ENCODE measurements around the gene PRG2.
"Not testable (repeated sequence)": the region's sequence is repeated elsewhere in the genome, so short reads cannot be mapped to it uniquely, and the experiment has no call there.

PRG2 gene

DNA sequence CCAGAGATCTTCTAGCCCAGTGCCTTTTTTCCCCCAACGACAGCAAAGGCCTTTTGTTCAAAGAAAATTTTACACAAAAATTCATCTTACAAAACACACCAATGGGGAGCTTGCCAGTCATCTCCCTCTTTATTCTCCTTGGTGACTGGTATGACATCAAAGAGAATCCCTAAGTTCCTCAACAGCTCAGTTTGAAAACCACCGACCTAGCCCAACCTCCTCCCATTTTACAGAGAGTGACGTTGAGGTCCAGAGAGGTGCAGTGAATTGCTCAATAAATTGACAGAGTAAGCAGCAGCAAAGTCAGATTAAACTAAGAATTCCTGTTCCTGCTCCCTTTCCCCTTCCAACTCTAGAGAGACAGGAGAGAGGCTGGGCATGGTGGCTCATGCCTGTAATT lies 28.7 kb upstream of the PRG2 start:
- no peak for DNase-seq (ENCODE audit: low spot score)

DNA sequence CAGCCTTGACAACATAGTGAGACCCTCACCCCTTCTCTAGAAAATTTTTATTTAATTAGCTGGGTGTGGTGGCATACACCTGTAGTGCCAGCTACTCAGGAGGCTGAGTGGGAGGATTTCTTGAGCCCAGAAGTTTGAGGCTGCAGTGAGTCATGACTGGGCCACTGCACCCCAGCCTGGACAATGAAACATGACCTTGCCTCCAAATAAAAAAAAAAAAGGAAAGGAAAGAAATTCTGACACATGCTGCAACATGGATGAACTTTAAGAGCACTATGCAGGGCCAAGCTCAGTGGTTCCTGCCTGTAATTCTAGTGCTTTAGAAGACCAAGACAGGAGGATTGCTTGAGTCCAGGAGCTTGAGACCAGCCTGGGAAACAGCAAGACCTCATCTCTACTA lies 27.7 kb upstream of the PRG2 start:
- no peak for DNase-seq (ENCODE audit: low spot score)

DNA sequence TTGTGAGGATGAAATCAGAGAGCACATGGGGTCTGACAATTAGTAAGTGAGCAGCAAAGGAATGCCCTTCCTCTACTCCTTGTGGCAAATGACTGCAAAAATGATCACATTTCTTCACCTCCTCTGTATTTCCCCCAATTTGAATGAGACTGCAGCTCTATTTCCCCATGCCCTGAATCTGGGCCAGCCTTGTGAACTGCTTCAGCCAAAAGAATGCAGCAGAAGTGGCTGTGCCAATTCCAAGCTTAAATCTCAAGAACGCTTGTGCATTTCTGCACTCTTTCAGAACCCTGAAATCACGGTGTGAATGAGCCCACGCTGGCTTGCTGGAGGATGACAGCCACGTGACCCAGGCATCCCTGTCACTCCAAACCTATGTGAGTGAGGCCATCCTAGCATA lies 26.6 kb upstream of the PRG2 start:
- no peak for DNase-seq (ENCODE audit: low spot score)

DNA sequence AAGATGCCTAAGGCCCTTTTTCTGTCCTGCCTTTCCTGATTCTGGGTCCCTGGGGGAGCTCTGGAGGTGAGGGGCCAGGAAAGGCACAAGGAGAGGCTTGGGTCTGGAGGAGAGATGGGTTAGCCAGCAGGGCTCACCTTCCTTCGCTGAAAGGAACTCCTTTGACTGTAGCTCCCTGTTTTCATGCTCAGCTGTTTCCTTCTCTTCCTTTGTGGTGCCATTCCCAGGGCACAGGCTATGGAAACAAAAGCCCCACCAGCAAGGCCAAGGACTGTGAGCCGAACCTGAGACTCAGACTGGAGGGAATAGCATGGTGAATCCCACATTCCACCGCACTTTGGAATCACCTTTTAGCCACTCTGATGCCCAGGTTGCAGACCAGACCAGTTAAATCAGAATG lies 26.0 kb upstream of the PRG2 start:
- no peak for DNase-seq (ENCODE audit: low spot score)

DNA sequence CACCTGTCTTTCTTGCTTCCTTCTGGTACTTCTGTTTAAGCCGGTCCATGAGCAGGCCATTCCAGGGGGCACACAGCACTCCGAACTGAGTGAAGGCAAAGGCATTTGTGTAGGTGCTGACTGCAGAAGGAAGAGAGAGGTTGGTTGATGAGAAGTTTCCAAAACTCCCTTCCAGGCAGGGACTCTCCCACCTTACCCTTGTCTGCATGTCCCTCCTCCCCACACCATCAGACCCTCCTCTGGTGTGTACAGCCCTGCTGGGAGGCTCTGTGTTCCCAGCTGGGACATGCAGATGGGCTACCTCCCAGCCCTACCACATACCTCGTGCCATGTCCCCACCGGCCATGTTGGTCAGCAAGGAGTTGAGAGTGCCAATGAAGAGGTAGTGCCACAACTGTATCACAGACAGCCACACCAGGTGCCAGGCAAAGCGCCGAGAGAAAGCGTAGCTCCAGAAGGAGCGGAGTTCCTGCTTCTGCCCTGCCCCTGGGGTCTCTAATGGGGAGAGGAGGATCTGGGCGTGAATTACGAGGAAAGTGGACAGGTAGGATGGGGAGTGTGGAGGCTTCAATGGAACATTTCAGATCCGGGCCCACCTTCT lies 24.3 kb upstream of the PRG2 start:
- DNase-seq (ENCODE audit: low spot score): no peak

DNA sequence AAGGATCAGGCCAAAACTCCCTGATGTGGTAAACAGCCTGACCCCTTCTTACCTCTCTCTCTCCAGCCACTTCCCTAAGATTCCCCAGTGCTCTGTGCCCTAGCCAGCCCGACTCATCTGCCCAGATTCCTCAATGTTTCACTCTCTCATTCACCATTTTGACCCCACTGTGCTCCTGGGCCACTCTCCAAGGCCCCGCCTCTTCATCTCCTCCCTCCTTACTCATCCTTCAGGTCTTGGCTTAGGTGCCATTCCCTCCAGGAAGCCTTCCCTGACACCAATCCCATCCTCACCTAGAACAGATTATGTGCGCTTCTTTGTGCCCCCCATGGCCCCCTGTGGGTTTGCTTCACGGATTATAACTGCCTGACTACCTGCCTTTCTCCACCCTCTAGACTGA lies 23.2 kb upstream of the PRG2 start:
- peak; percentile 75 for DNase-seq (ENCODE audit: low spot score)

DNA sequence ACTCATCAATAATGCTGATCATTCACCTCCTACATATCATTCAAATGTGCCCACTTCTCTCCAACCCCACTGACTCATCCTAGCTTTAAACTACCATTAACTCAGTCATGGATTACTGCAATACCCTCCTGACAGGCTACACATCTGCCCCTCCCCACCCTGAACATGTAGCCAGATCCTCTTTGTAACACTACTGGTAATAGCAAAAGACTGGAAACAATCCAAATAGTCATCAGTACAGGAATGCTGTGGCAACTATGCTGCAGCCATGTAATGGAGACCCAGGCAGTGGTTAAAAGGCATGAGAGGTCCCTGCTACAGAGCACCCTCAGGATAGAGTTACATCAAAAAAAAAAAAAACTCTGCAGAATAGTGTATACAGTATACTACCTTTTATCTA lies 19.8 kb upstream of the PRG2 start:
- DNase-seq (ENCODE audit: low spot score): peak; percentile 82

DNA sequence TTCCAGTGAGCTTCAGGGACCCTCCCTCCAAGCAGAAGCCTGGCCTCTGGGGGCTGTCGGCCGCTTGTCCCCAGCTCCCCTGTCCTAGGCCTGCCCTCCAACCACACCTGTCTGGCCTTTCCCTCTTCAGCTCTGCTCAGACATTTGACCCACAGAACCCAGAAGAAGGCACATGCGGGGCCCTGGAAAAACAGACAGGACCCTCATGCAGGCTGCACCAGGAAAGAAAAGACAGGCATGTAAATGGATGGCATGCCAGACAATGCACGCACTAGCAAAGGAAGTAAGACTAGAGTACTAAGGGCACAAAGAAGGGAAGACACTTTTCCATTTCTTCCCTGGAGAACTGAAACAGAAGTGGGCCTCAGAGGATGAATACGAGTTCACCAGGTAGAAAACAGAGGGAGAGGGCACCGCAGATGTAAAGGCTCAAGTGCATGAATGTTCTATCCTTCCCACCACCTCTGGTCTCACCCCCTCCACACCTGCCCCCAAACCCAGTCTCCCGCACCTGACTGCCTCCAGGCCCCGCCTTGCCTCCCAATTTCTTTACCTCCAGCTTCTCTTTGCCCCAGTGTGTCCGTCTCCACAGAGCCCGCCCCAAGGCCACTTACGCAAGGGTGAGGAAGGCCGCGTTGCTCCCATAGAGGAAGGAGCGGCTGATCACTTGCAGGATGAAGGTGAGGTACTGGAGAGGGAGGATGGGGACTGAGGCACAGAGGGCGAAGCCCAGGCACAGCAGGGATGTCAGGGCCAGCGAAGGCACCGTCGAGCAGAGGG lies 19.1 kb upstream of the PRG2 start:
- no peak for DNase-seq (ENCODE audit: low spot score)

DNA sequence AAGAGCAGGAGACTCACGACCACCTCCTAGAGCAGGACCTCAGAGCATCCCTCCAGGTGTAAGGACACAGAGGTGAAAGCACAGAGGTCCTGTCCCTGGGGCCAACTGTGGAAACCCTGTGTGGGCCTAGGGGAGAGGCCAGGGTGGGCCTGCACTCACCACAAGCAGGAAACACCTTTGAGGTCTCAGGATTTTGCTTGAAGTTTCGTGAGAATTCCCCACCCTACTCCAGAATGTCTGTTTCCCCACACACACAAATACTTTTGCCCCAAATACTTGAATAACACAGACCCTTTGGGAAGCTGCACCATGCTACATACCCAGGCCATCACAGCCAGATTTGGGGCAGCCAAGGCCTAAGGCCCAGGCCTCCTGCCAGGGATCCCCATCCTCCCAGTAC lies 18.3 kb upstream of the PRG2 start:
- DNase-seq (ENCODE audit: low spot score): no peak

DNA sequence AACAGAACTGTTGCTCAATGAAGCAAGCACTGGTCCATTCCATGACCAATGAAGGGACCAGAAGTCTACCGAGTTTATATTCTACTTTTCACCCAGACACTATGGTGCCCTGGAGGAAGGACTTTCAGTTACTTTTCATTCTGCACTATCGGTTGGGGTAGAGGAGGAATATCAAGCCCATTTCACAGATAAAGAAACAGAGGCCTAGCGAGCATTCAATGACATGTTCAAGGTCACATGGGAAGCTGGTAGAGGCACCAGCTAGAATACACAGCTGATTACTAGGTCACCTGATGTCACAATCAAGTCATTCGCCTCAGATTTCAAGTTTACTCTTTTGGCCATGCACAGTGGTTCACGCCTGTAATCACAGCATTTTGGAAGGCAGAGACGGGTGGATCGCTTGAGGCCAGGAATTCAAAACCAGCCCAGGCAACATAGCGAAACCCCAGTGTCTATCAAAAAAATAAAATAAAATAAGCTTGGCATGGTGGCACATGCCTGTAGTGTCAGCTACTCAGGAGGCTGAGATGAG lies 17.6 kb upstream of the PRG2 start:
- no peak for DNase-seq (ENCODE audit: low spot score)

DNA sequence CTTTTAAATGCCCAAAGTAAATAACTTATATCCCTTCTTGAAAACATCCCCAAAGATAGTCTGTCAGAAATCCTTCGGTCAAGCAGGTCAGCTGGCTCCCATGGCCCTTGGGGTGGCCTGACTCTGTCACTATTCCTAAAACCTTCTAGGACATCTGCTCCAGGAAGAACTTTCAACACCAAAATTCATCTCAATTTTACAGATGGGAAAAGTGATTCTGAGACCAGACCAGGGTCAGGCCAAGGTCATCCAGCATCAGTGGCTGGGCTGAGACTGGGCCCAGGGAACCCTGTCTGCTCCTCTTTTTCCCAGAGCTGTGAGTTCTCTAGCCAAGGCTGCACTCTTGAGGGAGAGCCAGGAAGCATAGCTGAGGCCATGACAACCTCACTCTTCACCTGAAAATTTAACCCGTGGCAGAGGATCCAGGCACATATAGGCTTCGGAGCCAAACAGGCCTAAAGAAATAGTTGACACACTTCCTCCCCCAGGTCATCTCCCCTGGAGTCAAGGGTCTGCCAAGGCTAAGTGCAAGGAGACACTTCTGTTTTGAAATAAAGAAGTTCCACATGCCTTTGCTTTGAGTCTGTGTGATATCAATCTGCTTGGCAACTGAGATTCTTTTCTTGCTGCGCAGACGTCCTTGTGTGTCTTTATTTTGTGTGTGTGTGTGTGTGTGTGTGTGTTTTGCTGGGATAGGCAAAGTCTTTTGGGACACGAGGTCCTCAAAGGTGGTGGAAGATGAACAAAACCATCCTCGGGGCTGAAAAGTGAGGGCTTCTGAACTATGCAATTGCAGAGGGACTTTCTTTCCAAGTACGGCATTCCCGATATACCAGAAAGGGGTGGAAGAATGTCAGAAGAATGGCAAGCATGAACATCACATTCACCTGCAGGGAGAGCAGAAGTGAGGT lies 16.8 kb upstream of the PRG2 start:
- no peak for DNase-seq (ENCODE audit: low spot score)

DNA sequence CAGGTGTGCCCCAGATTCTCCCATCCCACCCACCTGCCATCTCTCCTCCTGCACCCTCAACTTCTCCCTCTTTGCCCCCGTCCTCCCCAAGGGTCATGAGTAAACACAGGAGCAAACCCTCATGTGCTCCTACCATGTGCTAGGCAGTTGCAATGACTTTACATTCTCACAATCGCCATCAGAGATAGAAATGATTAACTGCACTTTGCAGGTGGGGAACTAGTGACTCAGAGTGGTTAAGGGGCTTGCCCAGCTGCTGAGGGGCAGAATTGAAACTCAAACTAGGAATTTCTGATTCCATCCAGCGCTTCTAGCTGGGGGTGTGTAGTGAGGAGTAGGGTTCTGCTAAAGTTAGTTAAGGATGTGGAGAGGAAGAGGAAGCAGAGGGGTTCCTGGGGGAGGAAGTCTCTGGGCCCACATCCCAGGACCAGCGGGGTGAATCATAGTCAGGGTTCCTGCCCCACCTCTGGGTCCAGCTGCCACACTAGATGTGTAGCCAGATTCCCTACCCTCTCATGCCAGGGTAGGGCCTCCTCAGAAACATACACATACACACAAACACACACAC lies 16.0 kb upstream of the PRG2 start:
- DNase-seq (ENCODE audit: low spot score): peak; percentile 92

DNA sequence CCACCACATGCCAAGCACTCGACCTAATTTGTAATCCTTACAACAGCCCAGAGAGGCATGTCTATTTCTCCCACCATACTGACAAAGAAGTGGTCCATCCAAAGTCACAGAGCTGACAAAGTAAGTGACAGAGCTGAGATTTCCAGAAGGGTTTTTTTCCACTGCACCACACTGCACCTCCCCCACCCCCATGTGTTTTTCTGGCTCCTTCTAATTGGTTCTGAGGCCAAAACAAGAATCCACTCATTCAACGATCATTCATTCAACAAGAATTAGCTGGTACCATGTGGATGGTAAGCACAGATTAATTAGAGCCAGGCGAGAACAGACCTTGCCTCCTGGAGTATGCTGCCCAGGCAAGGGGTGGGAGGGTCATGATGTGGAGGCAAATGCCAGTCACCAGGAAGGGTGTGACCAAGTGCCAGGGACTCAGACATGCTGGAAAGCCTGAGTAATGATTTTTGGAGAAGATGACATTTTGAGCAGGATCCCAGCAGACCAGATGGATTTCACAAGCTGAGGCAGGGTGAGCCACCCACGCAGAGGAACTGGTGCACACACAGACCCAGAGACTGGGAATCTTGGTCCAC lies 14.9 kb upstream of the PRG2 start:
- peak; percentile 25 for DNase-seq (ENCODE audit: low spot score)

DNA sequence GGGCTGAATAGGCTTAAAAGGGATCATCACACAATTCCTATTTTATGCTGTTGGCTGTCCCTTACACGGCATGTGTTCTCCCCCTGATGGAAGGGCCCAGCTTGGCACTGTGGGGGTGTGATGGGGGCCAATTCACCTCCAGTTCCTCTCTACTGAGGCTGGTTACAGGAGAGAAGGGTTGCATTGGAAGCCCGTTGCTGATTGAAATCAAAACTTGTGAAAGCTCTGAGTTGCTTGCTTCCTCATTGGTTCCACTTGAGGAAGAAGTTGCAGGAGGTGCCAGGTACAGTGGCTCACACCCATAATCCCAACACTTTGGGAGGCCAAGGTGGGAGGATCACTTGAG lies 13.3 kb upstream of the PRG2 start:
- no peak for DNase-seq (ENCODE audit: low spot score)

DNA sequence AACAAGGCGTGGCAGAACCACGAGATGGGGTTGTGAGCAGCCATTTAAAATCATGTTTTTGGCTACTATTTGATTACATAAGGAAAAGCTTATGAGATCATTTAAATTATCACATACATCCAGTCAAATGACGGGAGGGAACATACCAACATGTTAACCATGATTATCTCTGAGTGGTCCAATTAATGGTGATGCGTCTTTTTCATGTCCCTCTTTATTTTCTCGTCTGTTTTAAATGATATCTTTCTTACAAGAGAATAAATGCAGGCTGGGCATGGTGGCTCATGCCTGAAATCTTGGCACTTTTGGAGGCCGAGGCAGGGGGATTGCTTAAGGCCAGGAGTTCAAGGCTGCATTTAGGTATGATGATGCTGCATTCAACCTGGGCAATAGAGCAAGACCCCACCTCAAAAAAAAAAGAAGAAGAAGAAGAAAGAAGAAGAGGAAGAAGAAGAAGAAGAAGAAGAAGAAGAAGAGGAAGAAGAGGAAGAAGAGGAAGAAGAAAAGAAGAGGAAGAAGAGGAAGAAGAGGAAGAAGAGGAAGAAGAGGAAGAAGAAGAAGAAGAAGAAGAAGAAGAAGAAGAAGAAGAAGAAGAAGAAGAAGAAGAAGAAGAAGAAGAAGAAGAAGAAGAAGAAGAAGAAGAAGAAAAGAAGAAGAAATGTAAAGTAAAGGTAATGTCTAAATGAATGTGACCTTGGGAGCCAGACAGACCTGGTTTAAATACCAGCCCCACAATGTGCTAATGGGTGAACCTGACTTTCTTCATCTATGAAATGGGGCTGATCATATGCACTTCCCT lies 12.8 kb upstream of the PRG2 start:
- DNase-seq (ENCODE audit: low spot score): not testable (repeated sequence)

DNA sequence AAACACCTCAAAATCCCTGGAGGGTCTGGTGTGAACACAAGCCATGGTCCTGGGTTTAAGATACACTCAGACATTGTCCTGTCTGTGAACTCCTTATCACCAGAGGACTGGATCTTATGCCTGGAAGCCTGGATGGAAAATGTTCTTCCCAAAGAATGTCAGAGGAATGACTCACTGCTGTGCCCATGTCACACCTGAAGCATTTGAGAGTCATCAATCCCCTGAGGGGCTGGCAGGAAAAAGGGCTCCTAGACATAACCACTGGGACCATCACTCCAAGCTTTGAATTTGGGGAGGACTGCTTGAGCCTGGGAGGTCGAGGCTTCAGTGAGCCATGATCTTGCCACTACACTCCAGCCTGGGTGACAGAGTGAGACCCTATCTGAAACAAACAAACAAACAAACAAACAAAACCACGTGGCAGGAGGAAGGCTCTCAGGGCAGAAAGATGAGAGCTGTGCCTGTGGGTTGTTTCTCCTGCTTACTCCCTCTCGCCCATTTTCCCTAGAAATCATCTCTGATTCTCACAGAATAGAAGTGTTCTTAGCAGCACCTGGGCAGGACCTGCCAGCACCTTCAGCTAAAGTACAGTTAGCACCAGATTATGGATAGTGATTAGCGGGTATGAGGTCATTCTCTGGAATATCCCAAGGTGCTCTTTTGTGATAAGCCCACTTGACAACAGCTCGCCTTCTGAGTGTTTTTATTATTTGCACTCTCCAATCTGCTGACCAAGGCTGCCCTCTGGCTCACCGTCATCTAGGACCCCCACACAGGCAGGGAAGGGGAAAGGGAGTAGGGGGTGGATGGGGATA lies 11.9 kb upstream of the PRG2 start:
- DNase-seq (ENCODE audit: low spot score): peak; percentile 77

DNA sequence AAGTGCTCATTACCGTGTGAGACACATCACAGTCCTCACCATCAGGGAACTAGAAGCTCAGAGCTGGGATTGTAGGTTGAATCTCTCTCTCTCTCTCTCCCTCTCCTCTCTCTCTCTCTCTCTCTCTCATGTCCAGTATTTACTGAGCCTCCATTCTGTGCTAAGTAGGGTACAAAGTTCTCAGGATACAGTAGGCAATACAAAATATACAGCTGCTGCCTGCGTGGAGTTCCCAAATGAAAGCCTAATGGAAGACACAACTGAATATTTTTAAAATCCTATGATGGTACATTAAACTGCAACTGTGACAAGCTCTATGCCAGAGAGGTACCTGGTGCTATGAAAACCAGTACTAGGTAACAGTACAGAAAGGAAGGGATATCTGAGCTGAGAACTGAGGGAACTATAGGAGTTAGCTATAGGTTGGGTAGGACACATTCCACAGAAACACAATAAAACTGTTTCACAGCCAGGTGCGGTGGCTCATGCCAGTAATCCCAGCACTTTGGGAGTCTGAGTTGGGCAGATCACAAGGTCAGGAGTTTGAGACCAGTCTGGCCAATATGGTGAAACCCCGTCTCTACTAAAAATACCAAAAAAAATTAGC lies 9.6 kb upstream of the PRG2 start:
- no peak for DNase-seq (ENCODE audit: low spot score)

DNA sequence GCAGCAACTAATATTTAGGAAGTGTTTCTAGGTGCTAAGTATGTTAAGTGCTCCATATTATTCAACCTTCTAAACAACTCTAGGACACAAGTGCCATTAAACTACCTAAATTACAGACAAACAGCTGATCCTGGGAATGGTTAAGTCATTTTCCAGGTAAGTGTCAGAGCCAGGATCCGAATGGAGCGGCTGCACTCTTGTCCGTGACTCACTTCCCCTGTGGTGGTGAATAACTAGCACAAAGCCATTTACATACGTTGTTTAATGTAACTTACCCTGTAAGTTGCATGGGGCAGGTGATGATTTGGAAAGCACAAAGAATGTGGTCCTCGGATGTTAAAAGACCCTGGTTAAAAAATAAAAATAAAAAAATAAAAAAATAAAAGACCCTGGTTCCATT lies 8.8 kb upstream of the PRG2 start:
- peak; percentile 55 for DNase-seq (ENCODE audit: low spot score)

DNA sequence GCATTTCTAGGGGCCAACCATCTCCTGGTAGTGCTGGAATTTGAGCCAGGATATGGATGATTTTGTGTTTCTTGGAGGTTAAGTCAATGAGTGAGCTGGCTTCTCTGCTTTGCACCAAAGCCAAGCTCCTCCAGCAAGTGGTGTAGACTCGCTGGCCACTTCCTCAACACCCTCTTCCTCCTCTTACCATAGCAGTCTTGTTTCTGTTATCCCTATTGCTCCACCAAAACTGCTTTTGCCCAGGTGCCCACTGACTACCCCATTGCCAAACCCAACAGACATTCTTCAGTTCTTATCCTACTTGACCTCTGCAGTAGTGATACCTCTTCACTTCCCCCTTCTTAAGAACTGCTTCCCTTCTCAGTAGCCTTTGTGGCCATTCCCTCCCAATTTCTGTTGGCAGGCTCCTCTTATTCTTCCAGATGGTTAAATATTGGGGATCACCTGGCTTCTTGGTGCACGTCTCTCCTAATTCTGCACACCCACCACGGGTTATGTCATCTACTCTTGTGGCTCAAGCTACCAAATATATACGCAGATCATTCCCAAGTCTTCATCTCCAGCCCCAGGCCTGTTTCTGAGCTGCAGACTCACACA lies 7.0 kb upstream of the PRG2 start:
- no peak for DNase-seq (ENCODE audit: low spot score)

DNA sequence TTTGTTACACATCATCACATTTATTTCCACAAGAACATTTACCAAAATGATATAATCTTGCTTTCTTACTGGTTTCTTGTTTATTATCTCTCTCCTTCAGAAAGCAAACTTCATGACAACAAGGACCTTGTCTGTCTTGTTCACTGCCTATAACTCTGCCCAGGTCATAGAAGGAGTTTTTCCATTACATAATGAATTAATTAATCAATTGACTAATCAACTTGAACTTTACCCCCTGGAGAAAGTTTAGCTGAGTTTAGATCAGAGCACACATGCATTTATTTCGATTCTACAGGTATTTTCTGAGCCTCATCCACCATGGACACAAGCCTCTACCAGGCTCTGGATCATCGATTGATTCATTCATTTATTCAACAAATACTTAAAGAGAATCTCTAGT lies 6.3 kb upstream of the PRG2 start:
- DNase-seq (ENCODE audit: low spot score): no peak

Measured in kidney tubule cell (primary cell).